Measurements from ENCODE around the gene MYO10.

The MYO10 gene

GRCh38 chr5:16797951-16798350 is 138.1 kb downstream of the MYO10 start:
- no peaks in the 10 kb centered on the region for H4K20me1 ChIP-seq (ENCODE audit: insufficient read depth, low read length)
- no peaks in the 10 kb centered on the region for H3K4me1 ChIP-seq (ENCODE audit: low read length)

GRCh38 chr5:16794269-16794913 is 141.7 kb downstream of the MYO10 start:
- Histone ChIP-seq H3K4me3 (ENCODE audit: low read length) (no peak overlapping the region), H3K27ac (ENCODE audit: low read length) (no peak overlapping the region), H3K36me3 (replicated peaks; ENCODE audit: low read depth, low read length) (no peaks in the 10 kb centered on the region), H3K27me3 (ENCODE audit: low read depth, low read length) (no peaks in the 10 kb centered on the region), H4K20me1 (ENCODE audit: insufficient read depth, low read length) (no peaks in the 10 kb centered on the region), H3K9ac (ENCODE audit: low read length) (no peak overlapping the region), H3K79me2 (ENCODE audit: low read length) (no peaks in the 10 kb centered on the region), H3K4me1 (ENCODE audit: low read length) (peaks cover 31% of the 10 kb centered on the region), H2AFZ (ENCODE audit: low read depth, low read length) (no peak overlapping the region), H3K4me2 (ENCODE audit: low read length) (no peak overlapping the region), H3K9me3 (ENCODE audit: insufficient read depth, low read length) (no peaks in the 10 kb centered on the region)
- TF ChIP-seq EZH2phosphoT487 (IDR thresholded peaks at IDR 0.05; ENCODE audit: low read depth) (no peak), CTCF (IDR thresholded peaks at IDR 0.05; ENCODE audit: low read depth, low read length) (no peak)

More at GRCh38 chr5:16797951-16798350, 138.1 kb downstream of the MYO10 start:
- TF ChIP-seq CTCF (IDR thresholded peaks at IDR 0.05; ENCODE audit: low read depth, low read length) (no peak), EZH2phosphoT487 (IDR thresholded peaks at IDR 0.05; ENCODE audit: low read depth) (no peak)
- Histone ChIP-seq H3K9me3 (ENCODE audit: insufficient read depth, low read length) (no peaks in the 10 kb centered on the region), H3K9ac (ENCODE audit: low read length) (no peak overlapping the region), H3K36me3 (replicated peaks; ENCODE audit: low read depth, low read length) (no peaks in the 10 kb centered on the region), H3K4me2 (ENCODE audit: low read length) (no peak overlapping the region), H3K4me3 (ENCODE audit: low read length) (no peak overlapping the region), H3K79me2 (ENCODE audit: low read length) (no peaks in the 10 kb centered on the region), H2AFZ (ENCODE audit: low read depth, low read length) (no peak overlapping the region), H3K27me3 (ENCODE audit: low read depth, low read length) (no peaks in the 10 kb centered on the region), H3K27ac (ENCODE audit: low read length) (no peak overlapping the region)

GRCh38 chr5:16792598-16793275 is 143.4 kb downstream of the MYO10 start:
- Histone ChIP-seq H3K27me3 (ENCODE audit: low read depth, low read length) (no peaks in the 10 kb centered on the region), H3K4me2 (ENCODE audit: low read length) (no peak overlapping the region), H4K20me1 (ENCODE audit: insufficient read depth, low read length) (no peaks in the 10 kb centered on the region), H3K36me3 (replicated peaks; ENCODE audit: low read depth, low read length) (no peaks in the 10 kb centered on the region), H3K27ac (ENCODE audit: low read length) (no peak overlapping the region), H3K4me1 (ENCODE audit: low read length) (peaks cover 46% of the 10 kb centered on the region), H3K79me2 (ENCODE audit: low read length) (no peaks in the 10 kb centered on the region), H3K9ac (ENCODE audit: low read length) (no peak overlapping the region), H2AFZ (ENCODE audit: low read depth, low read length) (no peak overlapping the region), H3K4me3 (ENCODE audit: low read length) (no peak overlapping the region), H3K9me3 (ENCODE audit: insufficient read depth, low read length) (no peaks in the 10 kb centered on the region)
- no peak for TF ChIP-seq EZH2phosphoT487 (IDR thresholded peaks at IDR 0.05; ENCODE audit: low read depth)

GRCh38 chr5:16791904-16792597 is 144.0 kb downstream of the MYO10 start:
- TF ChIP-seq EZH2phosphoT487 (IDR thresholded peaks at IDR 0.05; ENCODE audit: low read depth), result no peak
- TF ChIP-seq CTCF (IDR thresholded peaks at IDR 0.05; ENCODE audit: low read depth, low read length), result no peak
- H2AFZ ChIP-seq (ENCODE audit: low read depth, low read length), result no peak overlapping the region; the same call in 1 of the 2 replicates
- H4K20me1 ChIP-seq (ENCODE audit: insufficient read depth, low read length), result no peaks in the 10 kb centered on the region
- H3K4me1 ChIP-seq (ENCODE audit: low read length), result peaks cover 52% of the 10 kb centered on the region
- H3K27me3 ChIP-seq (ENCODE audit: low read depth, low read length), result no peaks in the 10 kb centered on the region
- H3K9ac ChIP-seq (ENCODE audit: low read length), result no peak overlapping the region
- no peaks in the 10 kb centered on the region for H3K36me3 ChIP-seq (replicated peaks; ENCODE audit: low read depth, low read length)
- no peak overlapping the region; the same call in 1 of the 2 replicates for H3K4me3 ChIP-seq (ENCODE audit: low read length)
- no peak overlapping the region for H3K27ac ChIP-seq (ENCODE audit: low read length)
- H3K9me3 ChIP-seq (ENCODE audit: insufficient read depth, low read length), result no peaks in the 10 kb centered on the region
- peak overlapping the region; percentile 67 for H3K4me2 ChIP-seq (ENCODE audit: low read length)
- no peaks in the 10 kb centered on the region for H3K79me2 ChIP-seq (ENCODE audit: low read length)

All from OCI-LY3 (cell line).